ENCODE measurements around the gene RGS9.

The RGS9 gene

DNA sequence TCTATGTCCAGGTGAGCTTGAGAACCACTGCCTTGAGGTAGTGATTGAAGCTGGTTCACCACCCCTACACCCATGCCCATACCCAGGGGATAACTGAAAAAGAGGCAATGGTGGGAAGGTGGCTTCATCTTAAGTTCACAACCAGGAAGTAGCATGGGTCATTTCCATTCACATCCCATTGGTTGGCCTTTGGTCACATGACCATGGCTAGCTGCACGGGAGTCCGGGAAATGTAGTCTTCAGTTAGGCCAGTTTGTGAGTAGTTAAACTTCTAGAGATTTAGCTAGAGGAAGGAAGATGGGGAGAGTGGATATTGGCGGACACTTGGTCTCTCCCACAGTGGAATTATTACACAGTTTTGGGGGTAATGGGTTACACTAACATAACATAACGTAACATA lies 92.9 kb downstream of the RGS9 start:
- TF ChIP-seq, protein P1, sequence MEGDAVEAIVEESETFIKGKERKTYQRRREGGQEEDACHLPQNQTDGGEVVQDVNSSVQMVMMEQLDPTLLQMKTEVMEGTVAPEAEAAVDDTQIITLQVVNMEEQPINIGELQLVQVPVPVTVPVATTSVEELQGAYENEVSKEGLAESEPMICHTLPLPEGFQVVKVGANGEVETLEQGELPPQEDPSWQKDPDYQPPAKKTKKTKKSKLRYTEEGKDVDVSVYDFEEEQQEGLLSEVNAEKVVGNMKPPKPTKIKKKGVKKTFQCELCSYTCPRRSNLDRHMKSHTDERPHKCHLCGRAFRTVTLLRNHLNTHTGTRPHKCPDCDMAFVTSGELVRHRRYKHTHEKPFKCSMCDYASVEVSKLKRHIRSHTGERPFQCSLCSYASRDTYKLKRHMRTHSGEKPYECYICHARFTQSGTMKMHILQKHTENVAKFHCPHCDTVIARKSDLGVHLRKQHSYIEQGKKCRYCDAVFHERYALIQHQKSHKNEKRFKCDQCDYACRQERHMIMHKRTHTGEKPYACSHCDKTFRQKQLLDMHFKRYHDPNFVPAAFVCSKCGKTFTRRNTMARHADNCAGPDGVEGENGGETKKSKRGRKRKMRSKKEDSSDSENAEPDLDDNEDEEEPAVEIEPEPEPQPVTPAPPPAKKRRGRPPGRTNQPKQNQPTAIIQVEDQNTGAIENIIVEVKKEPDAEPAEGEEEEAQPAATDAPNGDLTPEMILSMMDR (conservative IDR thresholded peaks at IDR 0.05; ENCODE audit: low read depth, low read length) = no peak
- DNase-seq (ENCODE audit: low read depth) = no peak
- no peak overlapping the region for H3K4me3 ChIP-seq (ENCODE audit: low read depth, low read length)

DNA sequence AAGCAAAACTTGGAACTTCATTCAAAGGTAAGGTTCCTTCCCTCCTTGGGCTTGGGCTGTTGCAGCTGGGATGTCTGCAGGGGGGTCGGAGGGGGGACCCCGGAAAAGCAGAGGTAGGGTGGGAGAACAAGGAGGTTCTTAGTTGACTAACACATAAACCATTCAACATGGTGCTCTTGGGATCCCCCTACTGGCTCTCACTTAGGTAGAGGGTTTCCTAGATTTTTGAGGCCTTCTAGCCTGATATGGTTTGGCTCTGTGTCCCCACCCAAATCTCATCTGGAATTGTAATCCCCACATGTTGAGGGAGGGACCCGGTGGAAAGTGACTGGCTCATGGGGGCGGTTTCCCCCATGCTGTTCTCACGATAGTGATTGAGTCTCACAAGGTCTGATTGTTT lies 93.9 kb downstream of the RGS9 start:
- peak; percentile 21 for DNase-seq (ENCODE audit: low read depth)
- TF ChIP-seq, protein P1 (conservative IDR thresholded peaks at IDR 0.05; ENCODE audit: low read depth, low read length) = peak; percentile 43
- no peak overlapping the region for H3K4me3 ChIP-seq (ENCODE audit: low read depth, low read length)

DNA sequence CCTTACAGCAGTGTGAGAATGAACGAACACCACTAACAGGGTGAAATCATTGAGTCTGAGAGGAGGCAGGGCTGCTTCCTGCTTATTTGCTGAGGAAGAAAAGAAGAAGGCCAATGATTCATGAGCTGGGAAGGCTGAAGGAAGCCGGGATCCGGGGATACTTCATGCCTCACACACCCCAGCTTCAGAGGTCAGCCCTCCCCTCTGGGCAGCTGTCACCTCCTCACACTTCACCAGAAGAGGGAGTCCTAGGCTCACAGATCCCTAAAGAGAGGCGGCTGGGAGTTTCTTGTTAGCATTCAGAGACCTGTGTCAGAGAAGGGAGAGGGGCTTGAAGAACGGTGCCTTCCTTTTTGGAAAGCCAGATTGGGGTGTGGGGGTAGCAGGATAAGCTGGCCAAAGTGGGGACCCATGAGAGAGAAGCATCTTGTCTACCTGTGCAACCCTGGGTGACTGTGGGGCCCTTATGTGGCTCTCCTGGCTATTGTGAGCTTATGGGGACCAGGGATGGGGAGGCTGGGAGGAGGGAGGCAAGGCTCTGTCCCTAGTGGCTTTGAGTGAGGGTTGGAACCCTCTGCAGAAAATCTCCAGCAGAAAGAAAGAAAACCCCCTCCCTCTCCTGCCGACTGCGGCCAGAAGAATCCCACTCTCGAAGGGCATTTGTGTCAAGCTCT lies 94.6 kb downstream of the RGS9 start:
- TF ChIP-seq, protein P1 (conservative IDR thresholded peaks at IDR 0.05; ENCODE audit: low read depth, low read length) = peak; percentile 89
- no peak overlapping the region for H3K4me3 ChIP-seq (ENCODE audit: low read depth, low read length)
- peak; percentile 88 for DNase-seq (ENCODE audit: low read depth)

DNA sequence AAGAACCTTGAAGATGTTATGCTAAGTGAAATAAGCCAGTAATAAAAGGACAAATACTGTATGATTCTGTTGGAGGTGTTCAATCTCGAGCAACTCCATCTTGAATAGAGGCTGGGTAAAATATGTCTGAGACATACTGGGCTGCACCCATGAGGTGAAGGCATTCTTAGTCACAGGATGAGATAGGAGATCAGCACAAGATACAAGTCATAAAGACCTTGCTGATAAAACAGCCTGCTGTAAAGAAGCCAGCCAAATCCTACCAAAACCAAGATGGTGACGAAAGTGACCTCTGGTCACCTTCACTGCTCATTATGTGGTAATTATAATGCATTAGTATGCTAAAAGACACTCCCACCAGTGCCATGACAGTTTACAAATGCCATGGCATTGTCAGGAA lies 98.1 kb downstream of the RGS9 start:
- DNase-seq (ENCODE audit: low read depth) = no peak
- TF ChIP-seq, protein P1 (conservative IDR thresholded peaks at IDR 0.05; ENCODE audit: low read depth, low read length) = no peak

DNA sequence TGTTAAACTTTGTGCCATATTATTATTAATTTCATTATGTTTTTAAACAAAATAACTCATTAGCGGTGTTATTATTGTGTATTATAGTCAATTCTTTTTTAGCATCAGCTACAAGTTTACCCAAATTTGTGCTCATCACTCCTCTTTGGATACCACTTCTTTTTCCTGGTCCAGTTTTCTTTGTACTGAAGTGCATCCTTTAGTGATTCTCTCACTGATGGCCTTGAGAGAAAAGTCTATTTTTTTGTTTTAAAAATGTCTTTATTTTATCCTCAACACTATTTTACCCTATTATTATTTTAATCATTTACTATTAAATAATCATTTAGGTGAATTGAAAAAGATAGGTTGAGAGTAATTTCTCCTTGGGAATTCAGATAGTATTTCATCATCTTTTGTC lies 99.2 kb downstream of the RGS9 start:
- no peak for DNase-seq (ENCODE audit: low read depth)
- TF ChIP-seq, protein P1 (conservative IDR thresholded peaks at IDR 0.05; ENCODE audit: low read depth, low read length) = no peak

More for the DNA sequence above, 98.1 kb downstream of the RGS9 start:
- H3K4me3 ChIP-seq (ENCODE audit: low read depth, low read length) = no peak overlapping the region

DNA sequence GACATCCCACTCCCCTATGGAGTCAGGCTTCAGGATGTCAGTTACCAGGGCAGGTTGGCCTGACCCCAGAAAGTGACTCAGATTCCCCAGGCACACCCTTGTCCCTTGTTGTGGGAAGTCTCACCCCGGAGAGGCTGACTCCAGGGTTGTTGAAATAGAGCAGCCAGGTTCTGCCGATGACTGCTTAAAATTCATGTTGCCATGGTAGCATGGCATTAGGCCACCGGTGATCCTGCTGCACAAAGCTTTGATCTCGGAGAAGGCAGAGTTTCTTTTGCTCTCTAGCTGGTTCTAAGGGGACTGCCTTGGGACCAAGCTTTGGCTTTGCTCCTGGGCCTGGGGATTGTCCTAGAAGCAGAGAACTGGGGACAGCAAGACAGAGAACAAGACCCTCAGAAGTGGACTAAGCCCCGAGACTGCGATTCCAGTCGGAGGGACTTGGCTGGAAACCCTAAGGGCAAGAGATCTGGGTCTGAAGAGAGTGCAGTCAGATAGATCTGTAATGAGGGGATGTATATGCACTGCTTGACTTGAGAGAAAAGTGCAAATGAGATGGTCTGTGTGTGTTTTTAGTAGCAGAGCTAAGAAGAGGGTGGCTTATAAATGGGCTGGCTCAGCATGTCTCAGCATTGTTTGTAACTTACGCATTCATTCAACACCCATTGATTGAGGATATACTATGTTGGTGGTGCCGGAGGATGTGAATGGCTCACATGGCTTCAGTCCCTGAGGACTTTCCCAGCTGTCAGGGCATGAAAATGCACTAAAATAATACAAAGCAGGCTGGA lies 106.9 kb downstream of the RGS9 start:
- TF ChIP-seq, protein P1 (conservative IDR thresholded peaks at IDR 0.05; ENCODE audit: low read depth, low read length) = no peak
- DNase-seq (ENCODE audit: low read depth) = peak; percentile 36
- H3K4me3 ChIP-seq (ENCODE audit: low read depth, low read length) = no peak overlapping the region

More for the DNA sequence above, 99.2 kb downstream of the RGS9 start:
- no peak overlapping the region for H3K4me3 ChIP-seq (ENCODE audit: low read depth, low read length)

Data from choroid plexus epithelial cell (primary cell).